HG02852 (cell line): ENCODE data around the gene SPACA4.

Source experiments
- ATAC-seq: cut with Tn5 transposase; IDR thresholded peaks from one replicate; pipeline ENCODE4 v1.9.1; 2021; ENCODE audit warnings: mild to moderate bottlenecking, moderate library complexity; ENCODE audit not compliant: unreplicated experiment

SPACA4 gene

GRCh38 chr19:48596679-48597465 is 9.7 kb upstream of the SPACA4 start:
- no peak for ATAC-seq

GRCh38 chr19:48598996-48599700 is 7.4 kb upstream of the SPACA4 start:
- ATAC-seq, result no peak

- no peak for ATAC-seq
These were observed 5.7 kb upstream of the SPACA4 start for GRCh38 chr19:48600679-48601417.

GRCh38 chr19:48603001-48603400 is 3.5 kb upstream of the SPACA4 start:
- ATAC-seq, result no peak

- no peak for ATAC-seq
These were observed 3.1 kb upstream of the SPACA4 start for GRCh38 chr19:48603449-48603848.

- no peak for ATAC-seq
These were observed 2.7 kb upstream of the SPACA4 start for GRCh38 chr19:48603850-48604249.

GRCh38 chr19:48607359-48607755 is 815 bp downstream of the SPACA4 start:
- ATAC-seq, result no peak

GRCh38 chr19:48608798-48609263 is 2.3 kb downstream of the SPACA4 start:
- no peak for ATAC-seq

- ATAC-seq, result no peak
These were observed 3.1 kb downstream of the SPACA4 start for GRCh38 chr19:48609571-48610108.

- no peak for ATAC-seq
These were observed 5.3 kb downstream of the SPACA4 start for GRCh38 chr19:48611872-48612271.

GRCh38 chr19:48613024-48613851 is 6.7 kb downstream of the SPACA4 start:
- no peak for ATAC-seq

- no peak for ATAC-seq
These were observed 7.4 kb downstream of the SPACA4 start for GRCh38 chr19:48613852-48614435.

- no peak for ATAC-seq
These were observed 8.1 kb downstream of the SPACA4 start, which contains the start of gene FAM83E for GRCh38 chr19:48614436-48615230. Gene FAM83E (minus strand): TSS chr19:48615076. CDS start chr19:48613372, 1,704 bp downstream.

GRCh38 chr19:48615231-48616040 is 8.9 kb downstream of the SPACA4 start:
- no peak for ATAC-seq

GRCh38 chr19:48616041-48616436 is 9.5 kb downstream of the SPACA4 start:
- ATAC-seq, result no peak

- no peak for ATAC-seq
These were observed 10.0 kb downstream of the SPACA4 start for GRCh38 chr19:48616491-48617056.

- no peak for ATAC-seq
These were observed 10.8 kb downstream of the SPACA4 start for GRCh38 chr19:48617146-48617937.
